Natural killer cell (primary cell): ENCODE data around the gene SLC25A23. TPM values are rescaled to one million over a fixed set of nuclear protein-coding genes. Genes with fewer than 3 reads are reported as not detected.

Experiments
- ATAC-seq, 3 donors: fragments of 150-1000 bp in 2 of 3; fragments of 200-7000 bp in 1 of 3; cut with Tn5 transposase; 1 replicate in 1 of 3; 2 replicates in 2 of 3; pipeline ENCODE4 v1.10.0; 2021; ENCODE audit warnings: mild to moderate bottlenecking in 2 of 3, moderate library complexity in 2 of 3
- DNase-seq, 2 donors: peaks; one replicate each; pipeline versions ENCODE4 v3.0.0 to v3.0.0-alpha.2; 2013 to 2021; ENCODE audit warnings: mixed read lengths in 1 of 2
- H3K27ac ChIP-seq: one replicate; pipeline ENCODE4 v1.5.1; 2013; ENCODE audit warnings: mild to moderate bottlenecking, low read length
- H3K27me3 ChIP-seq: one replicate; pipeline ENCODE4 v1.6.1; 2013; ENCODE audit warnings: low read length; ENCODE audit not compliant: control insufficient read depth, insufficient read depth
- H3K36me3 ChIP-seq: one replicate; pipeline ENCODE4 v1.6.1; 2013; ENCODE audit warnings: low read length; ENCODE audit not compliant: control insufficient read depth, insufficient read depth
- H3K4me1 ChIP-seq: one replicate; pipeline ENCODE4 v1.6.1; 2013; ENCODE audit warnings: low read length; ENCODE audit not compliant: control insufficient read depth, insufficient read depth
- H3K4me3 ChIP-seq: one replicate; pipeline ENCODE4 v1.5.1; 2013; ENCODE audit warnings: low read length
- H3K9me3 ChIP-seq: one replicate; pipeline ENCODE4 v1.6.1; 2013; ENCODE audit warnings: low read length; ENCODE audit not compliant: control insufficient read depth, insufficient read depth
- H3K27ac Mint-ChIP-seq, 2 donors: one replicate each; pipeline ENCODE4 v1.8.0; 2022; ENCODE audit warnings: mild to moderate bottlenecking in 2 of 2, mixed read lengths in 2 of 2, moderate library complexity in 1 of 2
- H3K27me3 Mint-ChIP-seq, 2 donors: one replicate each; pipeline ENCODE4 v1.8.0; 2022; ENCODE audit warnings: low read depth in 2 of 2, mixed read lengths in 2 of 2
- H3K36me3 Mint-ChIP-seq: one replicate; pipeline ENCODE4 v1.8.0; 2022; ENCODE audit warnings: mixed read lengths
- H3K4me1 Mint-ChIP-seq, 2 donors: one replicate each; pipeline ENCODE4 v1.8.0; 2022; ENCODE audit warnings: mixed read lengths in 2 of 2
- H3K4me3 Mint-ChIP-seq: one replicate; pipeline ENCODE4 v1.8.0; 2022; ENCODE audit warnings: mild to moderate bottlenecking, moderate library complexity, mixed read lengths
- H3K9me3 Mint-ChIP-seq, 2 donors: one replicate each; pipeline ENCODE4 v1.8.0; 2022; ENCODE audit warnings: mixed read lengths in 2 of 2
- WGBS: methylation state at CpG from one replicate; pipeline ENCODE4 v1.1.7; 2013; ENCODE audit warnings: missing lambda C conversion rate; ENCODE audit not compliant: insufficient coverage; 5-methylcytosine and 5-hydroxymethylcytosine counted together
- intact Hi-C: fragments of 100-400 bp; cut with micrococcal nuclease; formaldehyde crosslinking; loops from one replicate; pipeline ENCODE4 v1.14.2; 2022
- total RNA-seq, 4 donors: library from RNA; stranded (reverse); fragments of 120-200 nt in 1 of 4; gene quantifications; one replicate each; pipeline versions ENCODE4 v1.2.3 to v1.2.4, GENCODE V29; 2013 to 2022
- TF ChIP-seq, protein P1 (sequence below): fragments of 200-600 bp; IDR thresholded peaks from one replicate; pipeline ENCODE4 v1.8.0; 2022; ENCODE audit warnings: antibody characterized with exemption

SLC25A23 gene
- total RNA-seq, 3 donors from 2014 or later (not counting 1 experiment from before 2014, with no cell fraction given): 7.8 to 10.5 (median 8.7) TPM

DNA sequence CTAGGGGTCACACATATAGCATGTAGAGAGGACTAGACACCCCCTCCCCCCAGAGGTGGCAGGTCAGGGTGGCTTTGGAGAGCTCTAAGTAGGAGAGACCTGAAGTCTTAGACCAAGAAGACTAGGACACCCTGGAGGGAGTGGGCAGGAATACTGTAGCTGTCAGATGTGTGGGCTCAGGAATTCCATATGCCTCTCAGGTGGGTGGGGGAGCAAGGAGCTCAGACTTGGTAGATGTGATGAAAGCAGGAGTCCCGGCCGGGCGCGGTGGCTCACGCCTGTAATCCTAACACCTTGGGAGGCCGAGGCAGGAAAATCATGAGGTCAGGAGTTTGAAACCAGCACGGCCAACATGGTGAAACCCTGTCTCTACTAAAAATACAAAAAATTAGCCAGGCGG, 6.1 kb upstream of the SLC25A23 start:
- Mint-ChIP-seq H3K27ac (peak overlapping the region in 1 of 2 donors; percentile 7), H3K9me3 (no peaks in the 10 kb centered on the region), H3K36me3 (no peaks in the 10 kb centered on the region), H3K27me3 (peaks cover 0 to 4% of the 10 kb centered on the region in 2 donors), H3K4me3 (no peak overlapping the region), H3K4me1 (peaks cover 2 to 21% of the 10 kb centered on the region in 2 donors)
- Histone ChIP-seq H3K4me1 (peaks cover 15% of the 10 kb centered on the region), H3K36me3 (peaks cover 19% of the 10 kb centered on the region), H3K27ac (no peak overlapping the region), H3K4me3 (no peak overlapping the region), H3K9me3 (no peaks in the 10 kb centered on the region), H3K27me3 (peaks cover 6% of the 10 kb centered on the region)
- ATAC-seq (no peak), DNase-seq (no peak)
- WGBS: 93% methylated on average over 8 of the region's 8 CpGs
- intact Hi-C loops: no loop called here
- TF ChIP-seq, protein P1, sequence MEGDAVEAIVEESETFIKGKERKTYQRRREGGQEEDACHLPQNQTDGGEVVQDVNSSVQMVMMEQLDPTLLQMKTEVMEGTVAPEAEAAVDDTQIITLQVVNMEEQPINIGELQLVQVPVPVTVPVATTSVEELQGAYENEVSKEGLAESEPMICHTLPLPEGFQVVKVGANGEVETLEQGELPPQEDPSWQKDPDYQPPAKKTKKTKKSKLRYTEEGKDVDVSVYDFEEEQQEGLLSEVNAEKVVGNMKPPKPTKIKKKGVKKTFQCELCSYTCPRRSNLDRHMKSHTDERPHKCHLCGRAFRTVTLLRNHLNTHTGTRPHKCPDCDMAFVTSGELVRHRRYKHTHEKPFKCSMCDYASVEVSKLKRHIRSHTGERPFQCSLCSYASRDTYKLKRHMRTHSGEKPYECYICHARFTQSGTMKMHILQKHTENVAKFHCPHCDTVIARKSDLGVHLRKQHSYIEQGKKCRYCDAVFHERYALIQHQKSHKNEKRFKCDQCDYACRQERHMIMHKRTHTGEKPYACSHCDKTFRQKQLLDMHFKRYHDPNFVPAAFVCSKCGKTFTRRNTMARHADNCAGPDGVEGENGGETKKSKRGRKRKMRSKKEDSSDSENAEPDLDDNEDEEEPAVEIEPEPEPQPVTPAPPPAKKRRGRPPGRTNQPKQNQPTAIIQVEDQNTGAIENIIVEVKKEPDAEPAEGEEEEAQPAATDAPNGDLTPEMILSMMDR: no peak

DNA sequence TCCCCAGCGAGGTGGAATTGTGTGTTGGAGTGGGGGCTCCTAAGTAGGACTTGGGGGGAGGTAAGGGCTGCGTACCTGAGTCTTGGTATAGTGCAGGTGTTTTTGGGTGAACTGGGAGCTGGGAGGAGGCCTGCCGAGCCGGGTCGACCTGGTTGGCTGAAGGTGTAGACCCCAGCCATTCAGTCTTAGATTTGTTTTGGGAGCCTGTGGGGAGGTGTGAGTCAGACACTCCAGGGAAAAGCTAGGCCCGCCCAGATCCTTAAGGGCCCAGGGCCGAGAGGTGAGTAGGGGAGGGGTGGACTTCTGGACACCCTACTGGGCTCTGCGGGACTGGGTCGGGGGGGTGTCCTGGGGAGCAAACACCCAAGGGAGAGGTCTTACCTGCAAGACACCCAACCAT, 5.4 kb upstream of the SLC25A23 start:
- no peaks in the 10 kb centered on the region for H3K36me3 Mint-ChIP-seq
- Histone ChIP-seq H3K4me3 (no peak overlapping the region), H3K36me3 (peaks cover 16% of the 10 kb centered on the region), H3K4me1 (peaks cover 17% of the 10 kb centered on the region), H3K9me3 (no peaks in the 10 kb centered on the region), H3K27ac (no peak overlapping the region), H3K27me3 (peaks cover 6% of the 10 kb centered on the region)
- peak overlapping the region in 1 of 2 donors; percentile 7 for H3K27ac Mint-ChIP-seq
- peaks cover 8 to 27% of the 10 kb centered on the region in 2 donors for H3K4me1 Mint-ChIP-seq
- no peak overlapping the region for H3K4me3 Mint-ChIP-seq
- TF ChIP-seq, protein P1: no peak
- intact Hi-C loops: no loop called here
- ATAC-seq: no peak
- peaks cover 0 to 4% of the 10 kb centered on the region in 2 donors for H3K27me3 Mint-ChIP-seq
- 78% methylated on average over 9 of the region's 9 CpGs for WGBS
- DNase-seq: no peak
- H3K9me3 Mint-ChIP-seq: no peaks in the 10 kb centered on the region

DNA sequence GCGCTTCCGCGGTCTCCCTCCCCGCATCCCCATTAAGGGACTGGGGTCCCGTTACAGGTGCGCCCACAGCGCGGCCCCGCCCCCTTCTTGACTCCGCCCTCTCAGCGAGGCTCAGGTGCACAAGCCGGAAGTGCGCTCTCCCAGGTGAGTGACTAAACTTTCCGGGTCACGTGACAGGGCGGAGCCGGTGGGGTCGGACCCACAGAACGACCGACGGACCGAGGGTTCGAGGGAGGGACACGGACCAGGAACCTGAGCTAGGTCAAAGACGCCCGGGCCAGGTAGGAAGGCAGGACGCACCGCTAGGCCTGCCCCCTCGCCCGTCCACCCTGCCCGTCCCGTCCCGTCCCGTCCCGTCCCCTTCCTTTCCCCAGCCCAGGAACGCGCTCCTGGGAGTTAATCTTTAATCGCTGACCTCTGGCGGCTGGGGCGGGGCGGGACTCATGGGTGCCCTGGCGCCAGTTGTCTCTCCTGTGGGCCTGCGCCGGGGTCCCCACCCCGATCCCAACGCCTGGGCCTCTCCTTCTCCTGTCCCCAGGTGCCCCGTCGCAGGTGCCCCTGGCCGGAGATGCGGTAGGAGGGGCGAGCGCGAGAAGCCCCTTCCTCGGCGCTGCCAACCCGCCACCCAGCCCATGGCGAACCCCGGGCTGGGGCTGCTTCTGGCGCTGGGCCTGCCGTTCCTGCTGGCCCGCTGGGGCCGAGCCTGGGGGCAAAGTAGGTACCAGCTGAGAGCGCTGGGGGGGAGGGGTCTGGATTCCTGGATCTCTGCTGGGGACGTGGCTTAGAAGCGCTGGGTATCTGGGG, 4.7 kb upstream of the SLC25A23 start, which contains the start of gene CRB3:
CRB3 (plus strand) TSS at position 202 of the 804 bp plus-strand sequence; CDS start at position 633, 431 bp downstream.
- Mint-ChIP-seq H3K36me3 (no peaks in the 10 kb centered on the region), H3K9me3 (no peaks in the 10 kb centered on the region), H3K4me1 (peaks cover 11 to 30% of the 10 kb centered on the region in 2 donors), H3K4me3 (no peak within 1 kb of the TSS), H3K27ac (peak within 1 kb of the TSS in 1 of 2 donors; percentile 7), H3K27me3 (peaks cover 0 to 4% of the 10 kb centered on the region in 2 donors)
- Histone ChIP-seq H3K36me3 (peaks cover 9% of the 10 kb centered on the region), H3K4me1 (peaks cover 22% of the 10 kb centered on the region), H3K4me3 (no peak within 1 kb of the TSS), H3K27ac (no peak within 1 kb of the TSS), H3K9me3 (no peaks in the 10 kb centered on the region), H3K27me3 (peaks cover 6% of the 10 kb centered on the region)
- TF ChIP-seq, protein P1: no peak
- DNase-seq: peak in 1 of 2 donors; percentile 70
- WGBS: 14% methylated on average over 65 of the region's 65 CpGs
- intact Hi-C loops: no loop called here
- ATAC-seq: no peak
